HEK293 (cell line): ENCODE data around the gene EIF2B2.
A peak's percentile ranks its signal among the peaks of the same experiment; 100 is the strongest.

Experiments
- CTCF ChIA-PET: fragments of 350-600 bp; formaldehyde crosslinking; extraction: SDS; loops from one replicate; lab custom pipeline; 2021; ENCODE audit warnings: antibody characterized with exemption; lab: Yijun Ruan, JAX
- POLR2A ChIA-PET: fragments of 300-600 bp; formaldehyde crosslinking; extraction: SDS; loops from one replicate; lab custom pipeline; 2020; ENCODE audit warnings: antibody characterized with exemption, inconsistent platforms; lab: Yijun Ruan, JAX
- H3K27ac ChIP-seq: fragments of 200-500 bp; sonication (Bioruptor generic); 2 replicates; pipeline ENCODE4 v1.5.1; 2014; ENCODE audit warnings: low read depth, low read length, control low read depth, inconsistent platforms; ENCODE audit errors: extremely low read depth
- H3K36me3 ChIP-seq, 2 experiments: fragments of 200-500 bp in 1 of 2; sonication (Bioruptor generic) in 1 of 2; 1 replicate in 1 of 2; 2 replicates in 1 of 2; pipeline ENCODE4 v1.5.1; 2014 to 2017; ENCODE audit warnings: inconsistent platforms in 2 of 2, low read length in 2 of 2; ENCODE audit not compliant: control insufficient read depth in 2 of 2, insufficient read depth in 1 of 2
- H3K4me1 ChIP-seq: fragments of 200-500 bp; sonication (Bioruptor generic); 2 replicates; pipeline ENCODE4 v1.5.1; 2014; ENCODE audit warnings: mild to moderate bottlenecking, low read length, inconsistent platforms; ENCODE audit not compliant: control insufficient read depth, insufficient read depth
- H3K4me3 ChIP-seq: 2 replicates; pipeline ENCODE4 v1.5.1; 2011; ENCODE audit warnings: low read depth, mild to moderate bottlenecking, control low read depth, low read length, moderate library complexity
- H3K9me3 ChIP-seq: fragments of 200-500 bp; sonication (Bioruptor generic); 2 replicates; pipeline ENCODE4 v1.5.1; 2014; ENCODE audit warnings: low read depth, low read length, inconsistent platforms; ENCODE audit not compliant: control insufficient read depth, insufficient read depth
- BCL11B ChIP-seq: fragments of 450-650 bp; formaldehyde crosslinking; IDR thresholded peaks from 2 replicates; pipeline ENCODE4 v1.5.1; 2016; ENCODE audit warnings: low read depth, missing biosample characterization, missing genetic modification characterization
- GFI1B ChIP-seq: fragments of 450-650 bp; formaldehyde crosslinking; IDR thresholded peaks from 2 replicates; pipeline ENCODE4 v1.5.1; 2016; ENCODE audit warnings: missing biosample characterization, missing genetic modification characterization
- GLIS2 ChIP-seq: fragments of 450-650 bp; formaldehyde crosslinking; IDR thresholded peaks from 2 replicates; pipeline ENCODE4 v1.5.1; 2016; ENCODE audit warnings: missing biosample characterization, missing genetic modification characterization
- KLF8 ChIP-seq: fragments of 450-650 bp; formaldehyde crosslinking; IDR thresholded peaks from 2 replicates; pipeline ENCODE4 v1.5.1; 2016; ENCODE audit warnings: missing biosample characterization, missing genetic modification characterization
- MZF1 ChIP-seq: fragments of 450-650 bp; formaldehyde crosslinking; IDR thresholded peaks from 2 replicates; pipeline ENCODE4 v1.5.1; 2017; ENCODE audit warnings: missing biosample characterization, missing genetic modification characterization, borderline replicate concordance
- OVOL3 ChIP-seq: fragments of 450-650 bp; formaldehyde crosslinking; IDR thresholded peaks from 2 replicates; pipeline ENCODE4 v1.5.1; 2016; ENCODE audit warnings: missing biosample characterization, missing genetic modification characterization
- SP3 ChIP-seq: fragments of 450-650 bp; formaldehyde crosslinking; IDR thresholded peaks from 2 replicates; pipeline ENCODE4 v1.5.1; 2016; ENCODE audit warnings: missing biosample characterization, missing genetic modification characterization
- ZFP3 ChIP-seq: fragments of 450-650 bp; formaldehyde crosslinking; IDR thresholded peaks from 2 replicates; pipeline ENCODE4 v1.5.1; 2016; ENCODE audit warnings: low read depth, missing biosample characterization, missing genetic modification characterization
- ZFP41 ChIP-seq: fragments of 450-650 bp; formaldehyde crosslinking; IDR thresholded peaks from 2 replicates; pipeline ENCODE4 v1.5.1; 2016; ENCODE audit warnings: missing biosample characterization, missing genetic modification characterization, borderline replicate concordance
- ZFP69B ChIP-seq: fragments of 450-650 bp; formaldehyde crosslinking; IDR thresholded peaks from 2 replicates; pipeline ENCODE4 v1.5.1; 2016; ENCODE audit warnings: missing biosample characterization, missing genetic modification characterization
- ZIC2 ChIP-seq: fragments of 450-650 bp; formaldehyde crosslinking; IDR thresholded peaks from 2 replicates; pipeline ENCODE4 v1.5.1; 2016; ENCODE audit warnings: missing biosample characterization, missing genetic modification characterization
- ZNF169 ChIP-seq: fragments of 450-650 bp; formaldehyde crosslinking; IDR thresholded peaks from 2 replicates; pipeline ENCODE4 v1.5.1; 2016; ENCODE audit warnings: missing biosample characterization, missing genetic modification characterization
- ZNF311 ChIP-seq: fragments of 450-650 bp; formaldehyde crosslinking; IDR thresholded peaks from 2 replicates; pipeline ENCODE4 v1.5.1; 2017; ENCODE audit warnings: missing biosample characterization, missing genetic modification characterization, borderline replicate concordance
- ZNF335 ChIP-seq: fragments of 450-650 bp; formaldehyde crosslinking; conservative IDR thresholded peaks from 2 replicates; pipeline ENCODE4 v1.5.1; 2016; ENCODE audit warnings: missing biosample characterization, missing genetic modification characterization
- ZNF558 ChIP-seq: fragments of 450-650 bp; formaldehyde crosslinking; IDR thresholded peaks from 2 replicates; pipeline ENCODE4 v1.5.1; 2016; ENCODE audit warnings: missing biosample characterization, missing genetic modification characterization
- ZNF571 ChIP-seq: fragments of 450-650 bp; formaldehyde crosslinking; IDR thresholded peaks from 2 replicates; pipeline ENCODE4 v1.5.0; 2017; ENCODE audit warnings: missing biosample characterization, missing genetic modification characterization
- ZNF585B ChIP-seq: fragments of 450-650 bp; formaldehyde crosslinking; IDR thresholded peaks from 2 replicates; pipeline ENCODE4 v1.5.1; 2016; ENCODE audit warnings: missing biosample characterization, missing genetic modification characterization
- ZNF596 ChIP-seq: fragments of 450-650 bp; IDR thresholded peaks from 2 replicates; pipeline ENCODE4 v1.5.0; 2018; ENCODE audit warnings: missing biosample characterization, mild to moderate bottlenecking, missing genetic modification characterization, moderate library complexity
- ZNF610 ChIP-seq: fragments of 450-650 bp; formaldehyde crosslinking; IDR thresholded peaks from 2 replicates; pipeline ENCODE4 v1.5.1; 2016; ENCODE audit warnings: missing biosample characterization, missing genetic modification characterization, borderline replicate concordance
- ZNF629 ChIP-seq: fragments of 450-650 bp; formaldehyde crosslinking; IDR thresholded peaks from 2 replicates; pipeline ENCODE4 v1.5.1; 2017; ENCODE audit warnings: missing biosample characterization, missing genetic modification characterization
- ZNF660 ChIP-seq: fragments of 450-650 bp; IDR thresholded peaks from 2 replicates; pipeline ENCODE4 v1.5.1; 2018; ENCODE audit warnings: missing biosample characterization, mild to moderate bottlenecking, missing genetic modification characterization
- ZNF785 ChIP-seq: fragments of 450-650 bp; formaldehyde crosslinking; IDR thresholded peaks from 2 replicates; pipeline ENCODE4 v1.5.1; 2016; ENCODE audit warnings: missing biosample characterization, missing genetic modification characterization
- ZNF830 ChIP-seq: fragments of 450-650 bp; IDR thresholded peaks from 2 replicates; pipeline ENCODE4 v1.5.0; 2018; ENCODE audit warnings: missing biosample characterization, missing genetic modification characterization, low read depth, mild to moderate bottlenecking, moderate library complexity
- TF ChIP-seq, protein P1 (sequence below): fragments of 450-650 bp; formaldehyde crosslinking; IDR thresholded peaks from 2 replicates; pipeline ENCODE4 v1.5.1; 2016; ENCODE audit warnings: missing biosample characterization, missing genetic modification characterization
- TF ChIP-seq, protein P2 (sequence below): fragments of 450-650 bp; formaldehyde crosslinking; IDR thresholded peaks from 2 replicates; pipeline ENCODE4 v1.5.1; 2016; ENCODE audit warnings: missing biosample characterization, missing genetic modification characterization
- TF ChIP-seq, protein P3 (sequence below): fragments of 450-650 bp; formaldehyde crosslinking; IDR thresholded peaks from 2 replicates; pipeline ENCODE4 v1.5.1; 2016; ENCODE audit warnings: missing biosample characterization, missing genetic modification characterization
- TF ChIP-seq, protein P4 (sequence below): fragments of 450-650 bp; formaldehyde crosslinking; IDR thresholded peaks from 2 replicates; pipeline ENCODE4 v1.5.1; 2016; ENCODE audit warnings: missing biosample characterization, missing genetic modification characterization

EIF2B2 gene

DNA sequence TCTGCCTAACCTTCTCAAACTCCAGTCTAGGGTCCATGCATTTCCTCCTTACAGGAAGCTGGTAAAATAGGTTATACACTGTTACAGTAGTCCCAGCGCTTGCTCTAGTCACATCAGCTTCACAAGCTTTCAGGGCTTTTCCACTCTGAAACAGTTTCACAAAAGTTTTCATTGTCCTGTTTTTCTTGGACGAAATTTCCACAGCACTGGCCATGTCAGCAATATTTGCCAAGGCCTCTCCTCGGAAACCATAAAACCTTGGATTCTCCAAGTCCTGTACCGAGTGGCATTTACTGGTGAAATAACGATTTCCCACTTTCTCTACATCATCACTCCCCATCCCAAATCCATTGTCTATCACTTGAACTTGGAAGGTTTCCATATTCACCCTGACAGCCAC lies 46.4 kb downstream of the EIF2B2 start:
- H3K4me1 ChIP-seq = no peaks in the 10 kb centered on the region
- H3K9me3 ChIP-seq = no peaks in the 10 kb centered on the region
- peaks cover 0 to 14% of the 10 kb centered on the region in 2 experiments; a peak in 1 of 3 replicates for H3K36me3 ChIP-seq
- no peak for TF ChIP-seq GFI1B (tag by site-specific recombination)
- no peak for TF ChIP-seq ZNF558 (tag by site-specific recombination)
- no peak for TF ChIP-seq ZNF610 (tag by site-specific recombination)
- no peak for TF ChIP-seq KLF8 (tag by site-specific recombination)
- no peak for TF ChIP-seq ZNF311
- no peak for TF ChIP-seq BCL11B (tag by site-specific recombination)
- no peak for TF ChIP-seq ZNF629 (tag by site-specific recombination)
- TF ChIP-seq ZNF585B (tag by site-specific recombination) = no peak
- no peak for TF ChIP-seq ZFP3 (tag by site-specific recombination)
- no peak for TF ChIP-seq ZNF169 (tag by site-specific recombination)
- TF ChIP-seq ZNF785 = no peak
- TF ChIP-seq ZFP41 (tag by site-specific recombination) = no peak
- TF ChIP-seq, protein P1, sequence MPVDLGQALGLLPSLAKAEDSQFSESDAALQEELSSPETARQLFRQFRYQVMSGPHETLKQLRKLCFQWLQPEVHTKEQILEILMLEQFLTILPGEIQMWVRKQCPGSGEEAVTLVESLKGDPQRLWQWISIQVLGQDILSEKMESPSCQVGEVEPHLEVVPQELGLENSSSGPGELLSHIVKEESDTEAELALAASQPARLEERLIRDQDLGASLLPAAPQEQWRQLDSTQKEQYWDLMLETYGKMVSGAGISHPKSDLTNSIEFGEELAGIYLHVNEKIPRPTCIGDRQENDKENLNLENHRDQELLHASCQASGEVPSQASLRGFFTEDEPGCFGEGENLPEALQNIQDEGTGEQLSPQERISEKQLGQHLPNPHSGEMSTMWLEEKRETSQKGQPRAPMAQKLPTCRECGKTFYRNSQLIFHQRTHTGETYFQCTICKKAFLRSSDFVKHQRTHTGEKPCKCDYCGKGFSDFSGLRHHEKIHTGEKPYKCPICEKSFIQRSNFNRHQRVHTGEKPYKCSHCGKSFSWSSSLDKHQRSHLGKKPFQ = no peak
- no peak for TF ChIP-seq MZF1 (tag by site-specific recombination)
- no peak for TF ChIP-seq OVOL3 (tag by site-specific recombination)
- CTCF ChIA-PET = no interaction called here
- H3K4me3 ChIP-seq = no peak overlapping the region
- POLR2A ChIA-PET = interaction anchor here (1.8 kb wide), 1 partner anchor 15 kb away, joined by 4 read pairs; the partner anchor contains the start of gene ACYP1
- H3K27ac ChIP-seq = no peak overlapping the region

DNA sequence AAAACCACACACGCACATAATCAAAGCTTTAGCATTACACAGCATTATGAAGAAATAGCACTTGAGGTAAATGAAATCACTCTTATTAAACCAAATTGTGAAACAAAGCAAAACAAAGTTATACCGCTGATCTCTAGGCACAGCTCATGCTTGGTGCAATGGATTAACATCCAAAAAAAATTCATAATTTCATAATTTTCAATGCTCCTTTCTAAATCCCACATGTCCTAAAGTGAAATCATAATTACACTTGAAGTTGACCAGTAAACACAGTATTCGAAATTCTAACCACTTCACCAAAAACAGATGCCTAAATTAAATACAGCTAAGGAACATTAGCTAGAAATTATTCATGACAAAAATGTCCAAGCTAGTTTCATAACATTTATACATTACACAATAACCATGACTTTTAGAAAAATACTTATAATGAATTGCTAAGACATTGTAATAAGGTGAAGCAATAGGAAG lies 47.0 kb downstream of the EIF2B2 start:
- Histone ChIP-seq H3K36me3 (peaks cover 0 to 14% of the 10 kb centered on the region in 2 experiments; a peak in 1 of 3 replicates), H3K4me3 (no peak overlapping the region), H3K27ac (no peak overlapping the region), H3K9me3 (no peaks in the 10 kb centered on the region), H3K4me1 (no peaks in the 10 kb centered on the region)
- ChIA-PET POLR2A (interaction anchor here (1.8 kb wide), 1 partner anchor 14 kb away, joined by 4 read pairs; the partner anchor contains the start of gene ACYP1), CTCF (no interaction called here)
- TF ChIP-seq ZNF830 (no peak), ZNF571 (tag by site-specific recombination) (no peak), ZIC2 (tag by site-specific recombination) (no peak)

DNA sequence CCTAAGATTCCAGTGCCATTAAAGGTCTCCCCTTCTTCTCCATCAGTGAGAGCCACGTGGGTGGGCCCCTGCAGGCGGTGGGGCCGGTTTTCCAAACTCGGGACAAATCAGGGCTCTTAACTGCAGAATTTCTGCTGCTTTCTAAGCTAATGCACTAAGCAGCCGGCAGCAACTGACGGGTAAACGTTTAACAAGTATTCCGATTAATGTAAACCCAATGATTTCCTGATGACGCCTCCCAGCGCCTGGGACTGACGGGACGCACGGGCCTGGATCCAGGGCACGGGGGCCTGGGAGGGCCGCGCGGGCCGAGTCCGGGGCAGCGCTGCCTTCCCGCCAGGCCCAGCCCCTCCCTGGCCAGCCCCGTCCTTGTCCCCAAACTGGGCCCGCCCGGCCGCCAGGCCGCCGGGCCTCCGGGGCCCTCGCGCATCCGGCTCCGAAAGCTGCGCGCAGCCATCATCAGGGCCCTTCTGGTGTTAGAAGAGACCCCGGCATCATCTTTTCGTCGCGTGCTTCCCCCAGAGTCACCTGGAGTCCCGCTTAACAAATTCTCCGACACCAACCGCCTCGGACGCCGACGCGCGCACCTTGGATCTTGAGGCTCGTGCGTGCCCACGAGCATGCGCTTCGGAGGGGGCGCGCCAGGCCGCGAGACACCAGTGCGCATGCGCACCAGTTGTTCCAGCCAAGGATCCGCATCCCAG lies 48.3 kb downstream of the EIF2B2 start, which contains the start of gene MLH3:
Gene MLH3, minus strand, starts transcription at position 616 of the 704 bp plus-strand sequence. CDS start 1,812 bp downstream, outside the sequence.
- Histone ChIP-seq H3K4me3 (peak within 1 kb of the TSS; percentile 39), H3K27ac (peak within 1 kb of the TSS; percentile 85), H3K36me3 (peaks cover 0 to 14% of the 10 kb centered on the region in 2 experiments; a peak in 2 of 3 replicates), H3K4me1 (no peaks in the 10 kb centered on the region), H3K9me3 (no peaks in the 10 kb centered on the region)
- ChIA-PET CTCF (no interaction called here), POLR2A (interaction anchor here (1.1 kb wide), 2 partner anchors 13 to 18 kb away, joined by 3 to 4 read pairs; partner anchors contain the start of genes ACYP1 and ZC2HC1C)
- TF ChIP-seq SP3 (tag by site-specific recombination) = 0 out of 2 replicates have a peak, but pooled peaks have one; percentile 33
- no peak for TF ChIP-seq ZNF596 (tag by site-specific recombination)
- TF ChIP-seq ZFP69B (tag by site-specific recombination) = 0 out of 2 replicates have a peak, but pooled peaks have one; percentile 5
- TF ChIP-seq ZNF335 = peak; percentile 83
- TF ChIP-seq, protein P2, sequence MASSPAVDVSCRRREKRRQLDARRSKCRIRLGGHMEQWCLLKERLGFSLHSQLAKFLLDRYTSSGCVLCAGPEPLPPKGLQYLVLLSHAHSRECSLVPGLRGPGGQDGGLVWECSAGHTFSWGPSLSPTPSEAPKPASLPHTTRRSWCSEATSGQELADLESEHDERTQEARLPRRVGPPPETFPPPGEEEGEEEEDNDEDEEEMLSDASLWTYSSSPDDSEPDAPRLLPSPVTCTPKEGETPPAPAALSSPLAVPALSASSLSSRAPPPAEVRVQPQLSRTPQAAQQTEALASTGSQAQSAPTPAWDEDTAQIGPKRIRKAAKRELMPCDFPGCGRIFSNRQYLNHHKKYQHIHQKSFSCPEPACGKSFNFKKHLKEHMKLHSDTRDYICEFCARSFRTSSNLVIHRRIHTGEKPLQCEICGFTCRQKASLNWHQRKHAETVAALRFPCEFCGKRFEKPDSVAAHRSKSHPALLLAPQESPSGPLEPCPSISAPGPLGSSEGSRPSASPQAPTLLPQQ = peak; percentile 81
- peak; percentile 79; the same call in 1 of the 2 replicates for TF ChIP-seq ZNF660 (tag by site-specific recombination)
- TF ChIP-seq, protein P3, sequence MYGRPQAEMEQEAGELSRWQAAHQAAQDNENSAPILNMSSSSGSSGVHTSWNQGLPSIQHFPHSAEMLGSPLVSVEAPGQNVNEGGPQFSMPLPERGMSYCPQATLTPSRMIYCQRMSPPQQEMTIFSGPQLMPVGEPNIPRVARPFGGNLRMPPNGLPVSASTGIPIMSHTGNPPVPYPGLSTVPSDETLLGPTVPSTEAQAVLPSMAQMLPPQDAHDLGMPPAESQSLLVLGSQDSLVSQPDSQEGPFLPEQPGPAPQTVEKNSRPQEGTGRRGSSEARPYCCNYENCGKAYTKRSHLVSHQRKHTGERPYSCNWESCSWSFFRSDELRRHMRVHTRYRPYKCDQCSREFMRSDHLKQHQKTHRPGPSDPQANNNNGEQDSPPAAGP = no peak
- peak; percentile 41; the same call in 1 of the 2 replicates for TF ChIP-seq GLIS2 (tag by site-specific recombination)
- TF ChIP-seq, protein P4, sequence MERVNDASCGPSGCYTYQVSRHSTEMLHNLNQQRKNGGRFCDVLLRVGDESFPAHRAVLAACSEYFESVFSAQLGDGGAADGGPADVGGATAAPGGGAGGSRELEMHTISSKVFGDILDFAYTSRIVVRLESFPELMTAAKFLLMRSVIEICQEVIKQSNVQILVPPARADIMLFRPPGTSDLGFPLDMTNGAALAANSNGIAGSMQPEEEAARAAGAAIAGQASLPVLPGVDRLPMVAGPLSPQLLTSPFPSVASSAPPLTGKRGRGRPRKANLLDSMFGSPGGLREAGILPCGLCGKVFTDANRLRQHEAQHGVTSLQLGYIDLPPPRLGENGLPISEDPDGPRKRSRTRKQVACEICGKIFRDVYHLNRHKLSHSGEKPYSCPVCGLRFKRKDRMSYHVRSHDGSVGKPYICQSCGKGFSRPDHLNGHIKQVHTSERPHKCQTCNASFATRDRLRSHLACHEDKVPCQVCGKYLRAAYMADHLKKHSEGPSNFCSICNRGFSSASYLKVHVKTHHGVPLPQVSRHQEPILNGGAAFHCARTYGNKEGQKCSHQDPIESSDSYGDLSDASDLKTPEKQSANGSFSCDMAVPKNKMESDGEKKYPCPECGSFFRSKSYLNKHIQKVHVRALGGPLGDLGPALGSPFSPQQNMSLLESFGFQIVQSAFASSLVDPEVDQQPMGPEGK (tag by site-specific recombination) = 0 out of 2 replicates have a peak, but pooled peaks have one; percentile 15
